ENCODE results near the gene RIPOR2.

RIPOR2 gene

GRCh38 chr6:24788031-24788665 lies 147.6 kb downstream of the RIPOR2 start:
- Histone ChIP-seq H3K79me2 (ENCODE audit: low read length) (no peaks in the 10 kb centered on the region), H3K4me3 (ENCODE audit: low read length) (no peak overlapping the region), H3K9me3 (ENCODE audit: insufficient read depth, low read length) (no peaks in the 10 kb centered on the region), H3K36me3 (replicated peaks; ENCODE audit: low read depth, low read length) (peaks cover 36% of the 10 kb centered on the region), H3K4me2 (ENCODE audit: low read length) (no peak overlapping the region), H3K27me3 (ENCODE audit: low read depth, low read length) (no peaks in the 10 kb centered on the region), H3K4me1 (ENCODE audit: low read length) (no peaks in the 10 kb centered on the region), H3K9ac (ENCODE audit: low read length) (no peak overlapping the region), H4K20me1 (ENCODE audit: insufficient read depth, low read length) (no peaks in the 10 kb centered on the region), H3K27ac (ENCODE audit: low read length) (no peak overlapping the region), H2AFZ (ENCODE audit: low read depth, low read length) (no peak overlapping the region)
- TF ChIP-seq EZH2phosphoT487 (IDR thresholded peaks at IDR 0.05; ENCODE audit: low read depth) (no peak), CTCF (IDR thresholded peaks at IDR 0.05; ENCODE audit: low read depth, low read length) (no peak)

- Histone ChIP-seq H4K20me1 (ENCODE audit: insufficient read depth, low read length) (peaks cover 37% of the 10 kb centered on the region), H3K27me3 (ENCODE audit: low read depth, low read length) (no peaks in the 10 kb centered on the region), H3K4me1 (ENCODE audit: low read length) (peaks cover 13% of the 10 kb centered on the region), H3K9me3 (ENCODE audit: insufficient read depth, low read length) (no peaks in the 10 kb centered on the region), H3K9ac (ENCODE audit: low read length) (no peak overlapping the region), H3K79me2 (ENCODE audit: low read length) (peaks cover 72% of the 10 kb centered on the region), H3K4me3 (ENCODE audit: low read length) (no peak overlapping the region), H2AFZ (ENCODE audit: low read depth, low read length) (no peak overlapping the region), H3K4me2 (ENCODE audit: low read length) (no peak overlapping the region), H3K36me3 (replicated peaks; ENCODE audit: low read depth, low read length) (peaks cover 50% of the 10 kb centered on the region), H3K27ac (ENCODE audit: low read length) (no peak overlapping the region)
- no peak for TF ChIP-seq CTCF (IDR thresholded peaks at IDR 0.05; ENCODE audit: low read depth, low read length)
- TF ChIP-seq EZH2phosphoT487 (IDR thresholded peaks at IDR 0.05; ENCODE audit: low read depth): no peak
Observed at GRCh38 chr6:24780206-24780605, 155.6 kb downstream of the RIPOR2 start.

- H2AFZ ChIP-seq (ENCODE audit: low read depth, low read length): no peak overlapping the region
- H4K20me1 ChIP-seq (ENCODE audit: insufficient read depth, low read length): peaks cover 37% of the 10 kb centered on the region
- H3K36me3 ChIP-seq (replicated peaks; ENCODE audit: low read depth, low read length): peaks cover 44% of the 10 kb centered on the region
- H3K9me3 ChIP-seq (ENCODE audit: insufficient read depth, low read length): no peaks in the 10 kb centered on the region
- H3K4me2 ChIP-seq (ENCODE audit: low read length): no peak overlapping the region
- H3K9ac ChIP-seq (ENCODE audit: low read length): no peak overlapping the region
- no peaks in the 10 kb centered on the region for H3K27me3 ChIP-seq (ENCODE audit: low read depth, low read length)
- no peak for TF ChIP-seq EZH2phosphoT487 (IDR thresholded peaks at IDR 0.05; ENCODE audit: low read depth)
- TF ChIP-seq CTCF (IDR thresholded peaks at IDR 0.05; ENCODE audit: low read depth, low read length): no peak
- no peak overlapping the region for H3K27ac ChIP-seq (ENCODE audit: low read length)
- H3K79me2 ChIP-seq (ENCODE audit: low read length): peaks cover 76% of the 10 kb centered on the region
- no peak overlapping the region for H3K4me3 ChIP-seq (ENCODE audit: low read length)
- peaks cover 13% of the 10 kb centered on the region for H3K4me1 ChIP-seq (ENCODE audit: low read length)
Observed at GRCh38 chr6:24779416-24780016, 156.2 kb downstream of the RIPOR2 start.

GRCh38 chr6:24778878-24779277 lies 156.9 kb downstream of the RIPOR2 start:
- no peak overlapping the region for H3K27ac ChIP-seq (ENCODE audit: low read length)
- no peak overlapping the region for H2AFZ ChIP-seq (ENCODE audit: low read depth, low read length)
- peaks cover 39% of the 10 kb centered on the region for H3K36me3 ChIP-seq (replicated peaks; ENCODE audit: low read depth, low read length)
- TF ChIP-seq CTCF (IDR thresholded peaks at IDR 0.05; ENCODE audit: low read depth, low read length) (no peak), EZH2phosphoT487 (IDR thresholded peaks at IDR 0.05; ENCODE audit: low read depth) (no peak)
- no peaks in the 10 kb centered on the region for H3K27me3 ChIP-seq (ENCODE audit: low read depth, low read length)
- no peak overlapping the region for H3K9ac ChIP-seq (ENCODE audit: low read length)
- H4K20me1 ChIP-seq (ENCODE audit: insufficient read depth, low read length): peaks cover 37% of the 10 kb centered on the region
- H3K9me3 ChIP-seq (ENCODE audit: insufficient read depth, low read length): no peaks in the 10 kb centered on the region
- H3K79me2 ChIP-seq (ENCODE audit: low read length): peaks cover 76% of the 10 kb centered on the region
- no peak overlapping the region for H3K4me3 ChIP-seq (ENCODE audit: low read length)
- peaks cover 16% of the 10 kb centered on the region for H3K4me1 ChIP-seq (ENCODE audit: low read length)
- no peak overlapping the region for H3K4me2 ChIP-seq (ENCODE audit: low read length)

Data from OCI-LY3 (cell line).